GM23248 (cell line): ENCODE results near the gene DPP6. TPM values are rescaled to one million over a fixed set of nuclear protein-coding genes. Genes with fewer than 3 reads are reported as not detected.

ENCODE experiments used
- DNase-seq: peaks from one replicate; pipeline ENCODE4 v3.0.0-alpha.2; 2015
- H2AFZ ChIP-seq: fragments of 200-600 bp; sonication (generic); 2 replicates; pipeline ENCODE4 v1.6.1; 2016; ENCODE audit warnings: antibody characterized with exemption
- H3F3A ChIP-seq: fragments of 200-600 bp; sonication (generic); 2 replicates; pipeline ENCODE4 v1.6.1; 2016; ENCODE audit warnings: mild to moderate bottlenecking, antibody characterized with exemption, mixed run types; ENCODE audit not compliant: insufficient read depth
- H3K27ac ChIP-seq: fragments of 200-600 bp; sonication (generic); 2 replicates; pipeline ENCODE4 v1.5.1; 2016; ENCODE audit warnings: mild to moderate bottlenecking
- H3K27me3 ChIP-seq: fragments of 200-600 bp; sonication (generic); replicated peaks from 2 replicates; pipeline ENCODE4 v1.6.1; 2016; ENCODE audit warnings: mild to moderate bottlenecking; ENCODE audit not compliant: insufficient read depth
- H3K36me3 ChIP-seq: fragments of 200-600 bp; sonication (generic); 2 replicates; pipeline ENCODE4 v1.6.1; 2016; ENCODE audit warnings: low read depth, mild to moderate bottlenecking
- H3K4me1 ChIP-seq: fragments of 200-600 bp; sonication (generic); 2 replicates; pipeline ENCODE4 v1.6.1; 2016; ENCODE audit warnings: mild to moderate bottlenecking; ENCODE audit not compliant: insufficient read depth
- H3K4me2 ChIP-seq: fragments of 200-600 bp; sonication (generic); one replicate; pipeline ENCODE4 v1.6.1; 2016; ENCODE audit warnings: mild to moderate bottlenecking; ENCODE audit not compliant: unreplicated experiment
- H3K4me3 ChIP-seq: fragments of 200-600 bp; sonication (generic); 2 replicates; pipeline ENCODE4 v1.5.1; 2016; ENCODE audit warnings: mild to moderate bottlenecking
- H3K79me2 ChIP-seq: fragments of 200-600 bp; sonication (generic); 2 replicates; pipeline ENCODE4 v1.6.1; 2016; ENCODE audit warnings: mild to moderate bottlenecking; ENCODE audit not compliant: insufficient read depth
- H3K9ac ChIP-seq: fragments of 200-600 bp; sonication (generic); 2 replicates; pipeline ENCODE4 v1.6.1; 2016; ENCODE audit warnings: mild to moderate bottlenecking
- H3K9me2 ChIP-seq: fragments of 200-600 bp; sonication (generic); 2 replicates; pipeline ENCODE4 v1.6.1; 2016; ENCODE audit warnings: mixed run types, mild to moderate bottlenecking, moderate library complexity; ENCODE audit not compliant: insufficient read depth
- H3K9me3 ChIP-seq: fragments of 200-600 bp; sonication (generic); one replicate; pipeline ENCODE4 v1.6.1; 2017; ENCODE audit warnings: low read depth
- H4K20me1 ChIP-seq: fragments of 200-600 bp; sonication (generic); 2 replicates; pipeline ENCODE4 v1.6.0; 2016; ENCODE audit not compliant: insufficient read depth
- EZH2 ChIP-seq: fragments of 200-600 bp; sonication (generic); IDR thresholded peaks from 2 replicates; pipeline ENCODE4 v1.6.1; 2018; ENCODE audit warnings: antibody characterized with exemption, mild to moderate bottlenecking; ENCODE audit not compliant: insufficient read depth, poor library complexity, severe bottlenecking
- EZH2phosphoT487 ChIP-seq: fragments of 200-600 bp; sonication (generic); IDR thresholded peaks from 2 replicates; pipeline ENCODE4 v1.6.1; 2018; ENCODE audit warnings: antibody characterized with exemption, moderate library complexity, mild to moderate bottlenecking, low read depth; ENCODE audit not compliant: insufficient read depth
- WGBS, 2 experiments: methylation state at CpG; one replicate each; pipeline ENCODE4 v1.1.6; 2015 to 2017; ENCODE audit warnings: low lambda C conversion rate in 2 of 2, low coverage in 1 of 2; ENCODE audit errors: missing lambda C conversion rate in 2 of 2; 5-methylcytosine and 5-hydroxymethylcytosine counted together
- in situ Hi-C: fragments of 300-500 bp; cut with MboI; formaldehyde crosslinking; loops from 2 replicates; pipeline ENCODE4 v1.15.0; 2020
- polyA plus RNA-seq: library from polyadenylated mRNA; unstranded; fragments of >200 nt; fragmentation: Nextera tagmentation; extraction: Ambion mirVana; gene quantifications from 2 replicates; pipeline ENCODE4 v1.2.1, GENCODE V29; 2016
- total RNA-seq: library from RNA; depleted of rRNA; stranded (reverse); fragments of >200 nt; shearing (Covaris generic); gene quantifications from 2 replicates; pipeline ENCODE4 v1.2.3, GENCODE V29; 2014

The DPP6 gene
- total and polyA plus RNA-seq, 2 experiments from 2014 or later, result not detected

GRCh38 chr7:154579711-154580110 lies 527.5 kb downstream of the DPP6 start:
- H3K4me2 ChIP-seq, result no peak overlapping the region
- no peak overlapping the region for H3K9ac ChIP-seq
- no peak for DNase-seq
- 35 to 48% methylated on average over 9 of the region's 9 CpGs for WGBS, 2 experiments
- no peak overlapping the region for H3K4me3 ChIP-seq
- no peaks in the 10 kb centered on the region for H4K20me1 ChIP-seq
- H3K79me2 ChIP-seq, result no peaks in the 10 kb centered on the region
- H2AFZ ChIP-seq, result no peak overlapping the region
- TF ChIP-seq EZH2 (no peak), EZH2phosphoT487 (no peak)
- H3K9me3 ChIP-seq, result no peaks in the 10 kb centered on the region
- H3K27me3 ChIP-seq, result no peaks in the 10 kb centered on the region
- H3K9me2 ChIP-seq, result no peaks in the 10 kb centered on the region
- H3K36me3 ChIP-seq, result no peaks in the 10 kb centered on the region
- H3K27ac ChIP-seq, result no peak overlapping the region
- in situ Hi-C loops, result no loop called here
- H3K4me1 ChIP-seq, result no peaks in the 10 kb centered on the region
- H3F3A ChIP-seq, result no peaks in the 10 kb centered on the region

GRCh38 chr7:154581251-154581890 lies 529.2 kb downstream of the DPP6 start:
- WGBS, 2 experiments, result 49 to 50% methylated on average over 10 of the region's 10 CpGs
- no peaks in the 10 kb centered on the region for H3K4me1 ChIP-seq
- no peak overlapping the region for H3K4me2 ChIP-seq
- in situ Hi-C loops, result no loop called here
- no peaks in the 10 kb centered on the region for H3K36me3 ChIP-seq
- no peak overlapping the region for H3K4me3 ChIP-seq
- H3K27ac ChIP-seq, result no peak overlapping the region
- H3K9ac ChIP-seq, result no peak overlapping the region
- no peaks in the 10 kb centered on the region for H4K20me1 ChIP-seq
- H3K9me3 ChIP-seq, result no peaks in the 10 kb centered on the region
- H3K9me2 ChIP-seq, result no peaks in the 10 kb centered on the region
- no peak for DNase-seq
- H2AFZ ChIP-seq, result no peak overlapping the region
- H3K79me2 ChIP-seq, result no peaks in the 10 kb centered on the region
- TF ChIP-seq EZH2 (no peak), EZH2phosphoT487 (no peak)
- H3K27me3 ChIP-seq, result no peaks in the 10 kb centered on the region
- no peaks in the 10 kb centered on the region for H3F3A ChIP-seq

DNA sequence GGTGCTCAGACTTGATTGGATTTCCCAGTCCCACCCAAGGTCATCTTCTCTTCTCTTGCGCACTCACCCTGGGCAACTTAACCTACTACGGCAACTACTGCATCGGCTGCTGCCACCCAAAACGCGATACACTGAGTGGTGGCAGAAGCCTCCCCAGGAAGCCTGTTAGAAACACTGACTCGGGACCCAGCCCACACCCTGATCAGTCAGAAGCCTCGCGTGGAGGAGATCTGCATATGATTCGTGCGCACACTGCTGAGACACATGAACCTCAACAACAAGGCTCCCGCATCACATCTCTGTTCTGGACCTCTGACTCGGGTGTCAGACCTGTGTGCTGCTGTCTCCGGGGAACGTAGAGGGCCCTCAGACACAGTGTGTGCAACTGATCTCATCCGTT lies 531.3 kb downstream of the DPP6 start:
- H3K4me1 ChIP-seq, result no peaks in the 10 kb centered on the region
- no peak overlapping the region for H3K9ac ChIP-seq
- H3K27ac ChIP-seq, result no peak overlapping the region
- no peak overlapping the region for H2AFZ ChIP-seq
- no peak for TF ChIP-seq EZH2
- TF ChIP-seq EZH2phosphoT487, result no peak
- no peaks in the 10 kb centered on the region for H3K79me2 ChIP-seq
- H3F3A ChIP-seq, result no peaks in the 10 kb centered on the region
- H3K4me3 ChIP-seq, result no peak overlapping the region
- WGBS, 2 experiments, result 42 to 43% methylated on average over 15 of the region's 15 CpGs
- H3K36me3 ChIP-seq, result no peaks in the 10 kb centered on the region
- no peak overlapping the region for H3K4me2 ChIP-seq
- no peak for DNase-seq
- in situ Hi-C loops, result no loop called here
- no peaks in the 10 kb centered on the region for H3K27me3 ChIP-seq
- no peaks in the 10 kb centered on the region for H3K9me3 ChIP-seq
- no peaks in the 10 kb centered on the region for H4K20me1 ChIP-seq
- H3K9me2 ChIP-seq, result no peaks in the 10 kb centered on the region

- WGBS, 2 experiments, result 13% methylated on average over 20 of the region's 20 CpGs
- in situ Hi-C loops, result no loop called here
- Histone ChIP-seq H3F3A (no peaks in the 10 kb centered on the region), H3K36me3 (no peaks in the 10 kb centered on the region), H3K79me2 (no peaks in the 10 kb centered on the region), H3K4me2 (no peak overlapping the region), H3K9me2 (no peaks in the 10 kb centered on the region), H3K9me3 (no peaks in the 10 kb centered on the region), H3K4me1 (no peaks in the 10 kb centered on the region), H3K9ac (no peak overlapping the region), H3K4me3 (no peak overlapping the region), H2AFZ (no peak overlapping the region), H3K27ac (no peak overlapping the region), H3K27me3 (no peaks in the 10 kb centered on the region), H4K20me1 (no peaks in the 10 kb centered on the region)
- DNase-seq, result peak; percentile 23
- TF ChIP-seq EZH2, result no peak
- no peak for TF ChIP-seq EZH2phosphoT487
These were observed 532.4 kb downstream of the DPP6 start for GRCh38 chr7:154584352-154585252.
